Keratinocyte (primary cell): ENCODE measurements around the gene KHDC4.

Experiments
- CTCF ChIP-seq, 3 experiments: IDR thresholded peaks in 1 of 3; conservative IDR thresholded peaks in 1 of 3; optimal IDR thresholded peaks in 1 of 3; 2 replicates in 2 of 3; 3 replicates in 1 of 3; pipeline versions ENCODE3 to v1.5.1; 2011; ENCODE audit warnings: low read length in 3 of 3, mild to moderate bottlenecking in 3 of 3, moderate library complexity in 2 of 3, control low read depth in 1 of 3, inconsistent platforms in 1 of 3; ENCODE audit not compliant: insufficient read depth in 2 of 3; ENCODE audit errors: extremely low read depth in 1 of 3
- EZH2 ChIP-seq: IDR thresholded peaks from one replicate; pipeline ENCODE4 v1.6.1; 2012; ENCODE audit warnings: inconsistent platforms, mild to moderate bottlenecking, low read length, moderate library complexity

GRCh38 chr1:155910621-155911121 lies 23.5 kb downstream of the KHDC4 start:
- peak in 1 of 3 experiments; percentile 14 for TF ChIP-seq CTCF (optimal IDR thresholded peaks at IDR 0.05 in 1 of 3, IDR thresholded peaks at IDR 0.05 in 1 of 3, conservative IDR thresholded peaks at IDR 0.05 in 1 of 3; ENCODE audit: extremely low read depth in 1 of 3, insufficient read depth in 2 of 3, low read length in 3 of 3)
- TF ChIP-seq EZH2: no peak
